HG02571 (cell line): ENCODE results near the gene GOLGA7B.
"Not testable (repeated sequence)": the region's sequence is repeated elsewhere in the genome, so short reads cannot be mapped to it uniquely, and the experiment has no call there.

ENCODE experiments used
- ATAC-seq: cut with Tn5 transposase; IDR thresholded peaks from one replicate; pipeline ENCODE4 v1.9.1; 2021; ENCODE audit warnings: mild to moderate bottlenecking, moderate library complexity; ENCODE audit not compliant: unreplicated experiment

Gene GOLGA7B

GRCh38 chr10:97830064-97830463, 19.6 kb upstream of the GOLGA7B start:
- ATAC-seq = no peak

GRCh38 chr10:97831259-97831658, 18.4 kb upstream of the GOLGA7B start:
- no peak for ATAC-seq

DNA sequence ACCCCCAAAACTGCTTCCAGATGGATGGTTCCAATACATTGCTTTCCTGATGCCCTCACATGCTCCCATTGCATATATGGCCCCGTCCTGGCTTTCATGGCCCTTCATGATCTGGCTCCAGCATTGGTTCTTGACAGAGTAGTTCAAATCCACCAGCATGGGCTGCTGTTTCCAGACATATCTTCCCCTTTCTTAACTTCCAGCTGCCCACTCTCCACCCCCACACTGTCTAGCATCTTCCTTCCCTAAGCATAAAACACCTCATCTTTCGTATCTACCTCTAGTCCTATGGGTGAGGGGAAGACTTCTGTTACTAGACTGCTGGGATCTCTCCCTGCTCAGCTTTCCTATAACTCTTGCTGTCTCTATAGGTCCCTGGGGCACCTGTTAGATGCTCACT, 13.2 kb upstream of the GOLGA7B start:
- ATAC-seq = no peak

DNA sequence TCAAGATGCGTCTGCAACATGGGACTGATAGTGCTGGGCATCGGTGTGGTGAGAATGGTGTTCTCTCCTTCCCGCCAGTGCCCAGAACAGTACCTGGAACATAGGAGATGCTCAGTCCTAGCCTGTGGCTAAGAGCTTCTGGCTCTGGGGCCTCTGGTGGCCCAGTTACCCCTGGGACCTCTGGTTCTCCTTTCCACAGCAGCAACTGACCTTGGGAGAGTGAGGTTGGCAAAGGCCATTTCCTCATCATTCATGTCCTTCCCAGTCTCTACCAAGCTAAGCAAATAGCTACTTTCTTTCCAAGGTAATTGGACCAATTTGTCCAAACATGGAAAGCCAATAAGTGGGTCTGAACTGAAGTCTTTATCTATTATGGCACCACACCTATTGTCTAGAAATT, 11.6 kb upstream of the GOLGA7B start:
- no peak for ATAC-seq

DNA sequence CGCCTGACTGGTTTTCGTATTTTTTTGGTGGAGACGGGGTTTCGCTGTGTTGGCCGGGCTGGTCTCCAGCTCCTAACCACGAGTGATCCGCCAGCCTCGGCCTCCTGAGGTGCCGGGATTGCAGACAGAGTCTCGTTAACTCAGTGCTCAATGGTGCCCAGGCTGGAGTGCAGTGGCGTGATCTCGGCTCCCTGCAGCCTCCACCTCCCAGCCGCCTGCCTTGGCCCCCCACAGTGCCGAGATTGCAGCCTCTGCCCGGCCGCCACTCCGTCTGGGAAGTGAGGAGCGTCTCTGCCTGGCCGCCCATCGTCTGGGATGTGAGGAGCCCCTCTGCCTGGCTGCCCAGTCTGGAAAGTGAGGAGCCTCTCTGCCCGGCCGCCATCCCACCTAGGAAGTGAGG, 8.5 kb upstream of the GOLGA7B start:
- ATAC-seq = not testable (repeated sequence)

GRCh38 chr10:97842114-97842513, 7.5 kb upstream of the GOLGA7B start:
- not testable (repeated sequence) for ATAC-seq

DNA sequence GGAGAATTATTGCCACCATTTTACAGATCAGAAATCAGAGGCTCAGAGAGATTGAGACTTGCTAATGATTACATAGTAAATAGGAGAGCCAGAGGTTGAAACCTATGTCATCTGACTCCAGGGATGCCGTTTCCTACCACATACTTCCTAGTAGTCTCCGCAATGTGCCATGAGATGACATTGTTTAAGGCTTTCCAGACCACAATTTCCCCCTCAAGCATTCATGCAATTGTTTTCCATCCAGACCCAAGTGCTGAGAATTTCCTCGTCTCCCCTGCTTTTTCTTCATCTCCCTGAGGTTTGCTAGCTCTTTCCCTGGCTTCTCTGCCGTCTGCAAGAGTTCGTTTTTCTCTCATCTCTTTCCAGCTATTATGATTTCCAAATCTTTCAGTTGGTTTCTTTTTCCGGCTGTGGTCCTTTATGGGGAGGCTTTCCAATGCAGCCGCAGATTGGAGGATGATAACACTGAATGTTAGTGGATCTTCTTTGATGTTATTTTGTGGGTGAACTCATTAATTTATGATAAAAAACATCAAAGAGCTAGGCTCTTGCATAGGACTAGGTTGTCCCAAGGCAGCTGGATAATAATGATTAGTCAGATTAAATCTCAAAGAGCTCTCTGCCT, 6.9 kb upstream of the GOLGA7B start:
- no peak for ATAC-seq

DNA sequence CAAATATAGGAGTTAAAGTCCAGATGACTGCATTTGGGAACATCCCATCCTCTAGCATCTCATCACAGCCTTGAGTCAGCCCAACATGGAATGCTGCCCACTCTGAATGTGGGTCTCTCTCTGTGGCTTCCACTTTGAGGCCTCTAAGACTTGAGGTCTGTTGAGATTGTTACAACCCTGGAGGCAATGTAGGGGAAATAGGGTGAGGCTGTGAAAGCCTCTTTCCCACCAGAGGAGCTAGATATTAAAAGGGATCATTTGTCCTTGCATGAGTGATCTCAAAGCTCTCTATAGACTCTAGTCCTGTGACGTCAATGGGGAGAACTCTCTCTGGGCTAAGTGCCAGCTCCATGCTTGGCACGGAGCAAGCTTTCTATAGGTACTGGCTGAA, 6.4 kb upstream of the GOLGA7B start:
- no peak for ATAC-seq

DNA sequence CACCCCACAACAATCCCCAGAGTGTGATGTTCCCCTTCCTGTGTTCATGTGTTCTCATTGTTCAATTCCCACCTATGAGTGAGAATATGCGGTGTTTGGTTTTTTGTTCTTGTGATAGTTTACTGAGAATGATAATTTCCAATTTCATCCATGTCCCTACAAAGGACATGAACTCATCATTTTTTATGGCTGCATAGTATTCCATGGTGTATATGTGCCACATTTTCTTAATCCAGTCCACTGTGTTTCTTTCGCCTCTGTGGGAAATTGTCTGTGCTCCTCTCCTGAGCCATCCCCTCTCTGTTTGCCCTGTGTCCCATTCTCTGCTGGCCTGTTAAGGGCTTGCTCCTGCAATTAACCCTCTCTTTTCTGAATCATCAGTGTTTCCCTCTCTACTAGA, 5.7 kb upstream of the GOLGA7B start:
- ATAC-seq = not testable (repeated sequence)

GRCh38 chr10:97844678-97845077, 5.0 kb upstream of the GOLGA7B start:
- ATAC-seq = no peak

- no peak for ATAC-seq
Measured at GRCh38 chr10:97849103-97849686, 448 bp upstream of the GOLGA7B start.

DNA sequence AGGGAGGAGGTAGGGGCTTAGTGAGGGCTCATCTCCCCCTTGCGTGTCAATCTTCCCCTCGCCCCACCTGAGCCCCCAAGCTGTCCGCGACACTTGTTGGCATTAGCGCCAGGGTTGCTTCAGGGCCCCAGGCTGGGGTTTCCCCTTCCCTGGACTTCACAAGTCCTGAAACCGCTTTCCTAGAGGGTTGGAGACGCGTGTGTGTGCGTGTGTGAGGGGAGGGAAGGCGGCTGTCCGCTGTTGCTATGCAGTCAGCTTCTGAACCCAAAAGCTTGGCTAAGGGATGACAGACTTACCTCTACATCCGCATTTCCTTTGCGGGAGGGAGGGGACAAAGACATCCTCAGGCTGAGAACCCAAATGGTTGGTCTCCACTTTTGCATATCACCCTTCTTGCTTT, 803 bp downstream of the GOLGA7B start:
- no peak for ATAC-seq

GRCh38 chr10:97851341-97852001, 1.8 kb downstream of the GOLGA7B start:
- ATAC-seq = no peak

DNA sequence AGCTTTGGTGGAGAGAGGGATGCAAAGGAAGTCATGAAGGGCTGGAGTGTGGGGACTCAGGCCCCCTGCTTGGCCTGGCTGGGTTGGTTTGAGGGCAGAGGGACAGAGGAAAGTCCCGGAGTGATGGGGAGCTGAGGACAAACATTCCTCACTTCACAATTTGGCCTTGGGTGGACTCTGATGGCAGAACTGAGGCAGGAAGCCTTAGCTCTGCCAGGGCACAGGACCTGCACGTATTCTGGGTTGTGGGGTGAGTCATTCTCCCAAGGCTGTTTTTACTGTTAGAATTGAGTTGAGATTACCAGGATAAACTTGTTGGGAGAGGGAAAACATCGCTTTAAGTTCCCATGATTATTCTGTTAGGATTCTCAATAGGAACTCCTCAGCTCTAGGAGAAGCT, 2.6 kb downstream of the GOLGA7B start:
- ATAC-seq = no peak

GRCh38 chr10:97852840-97853405, 3.3 kb downstream of the GOLGA7B start:
- no peak for ATAC-seq

- ATAC-seq = no peak
Measured at GRCh38 chr10:97854743-97855142, 5.1 kb downstream of the GOLGA7B start.

- ATAC-seq = no peak
Measured at GRCh38 chr10:97858001-97858439, 8.4 kb downstream of the GOLGA7B start.

- ATAC-seq = no peak
Measured at GRCh38 chr10:97861097-97861750, 11.6 kb downstream of the GOLGA7B start.

- ATAC-seq = no peak
Measured at GRCh38 chr10:97861924-97862323, 12.3 kb downstream of the GOLGA7B start.

- no peak for ATAC-seq
Measured at GRCh38 chr10:97863808-97864207, 14.2 kb downstream of the GOLGA7B start.

- no peak for ATAC-seq
Measured at GRCh38 chr10:97865488-97865887, 15.8 kb downstream of the GOLGA7B start.
